GM23338 (cell line): Measurements from ENCODE around the gene MPIG6B. TPM values are rescaled to one million over a fixed set of nuclear protein-coding genes. Genes with fewer than 3 reads are reported as not detected.
A peak's percentile ranks its signal among the peaks of the same experiment; 100 is the strongest.

Source experiments
- ATAC-seq: fragments of 200-7000 bp; cut with Tn5 transposase; 3 replicates; pipeline ENCODE4 v1.9.1; 2020
- DNase-seq: peaks from one replicate; pipeline ENCODE4 v3.0.0-alpha.2; 2015; ENCODE audit warnings: low spot score
- H2AFZ ChIP-seq: fragments of 200-600 bp; sonication (generic); 2 replicates; pipeline ENCODE4 v1.8.0; 2016; ENCODE audit warnings: antibody characterized with exemption, mild to moderate bottlenecking, moderate library complexity
- H3F3A ChIP-seq: fragments of 200-600 bp; sonication (generic); replicated peaks from 2 replicates; pipeline ENCODE4 v1.8.0; 2017; ENCODE audit warnings: antibody characterized with exemption, mixed run types, low read depth
- H3K27ac ChIP-seq: fragments of 200-600 bp; sonication (generic); 2 replicates; pipeline ENCODE4 v1.6.1; 2016; ENCODE audit warnings: low read depth
- H3K27me3 ChIP-seq: fragments of 200-600 bp; sonication (generic); 2 replicates; pipeline ENCODE4 v1.8.0; 2016; ENCODE audit warnings: mild to moderate bottlenecking, mixed run types, moderate library complexity; ENCODE audit not compliant: insufficient read depth
- H3K36me3 ChIP-seq: fragments of 200-600 bp; sonication (generic); 2 replicates; pipeline ENCODE4 v1.8.0; 2016; ENCODE audit warnings: mild to moderate bottlenecking; ENCODE audit not compliant: insufficient read depth
- H3K4me1 ChIP-seq: fragments of 200-600 bp; sonication (generic); 2 replicates; pipeline ENCODE4 v1.8.0; 2016; ENCODE audit warnings: mild to moderate bottlenecking, moderate library complexity; ENCODE audit not compliant: insufficient read depth
- H3K4me2 ChIP-seq: fragments of 200-600 bp; sonication (generic); 2 replicates; pipeline ENCODE4 v1.7.1; 2017; ENCODE audit warnings: mixed run types
- H3K4me3 ChIP-seq: fragments of 200-600 bp; sonication (generic); 2 replicates; pipeline ENCODE4 v1.6.1; 2016; ENCODE audit warnings: mixed run types
- H3K79me2 ChIP-seq: fragments of 200-600 bp; sonication (generic); replicated peaks from 2 replicates; pipeline ENCODE4 v1.8.0; 2017; ENCODE audit warnings: mild to moderate bottlenecking; ENCODE audit not compliant: insufficient read depth
- H3K9me2 ChIP-seq: fragments of 200-600 bp; sonication (generic); 2 replicates; pipeline ENCODE4 v1.8.0; 2017; ENCODE audit not compliant: insufficient read depth
- H4K20me1 ChIP-seq: fragments of 200-600 bp; sonication (generic); replicated peaks from 2 replicates; pipeline ENCODE4 v1.8.0; 2017; ENCODE audit warnings: mild to moderate bottlenecking; ENCODE audit not compliant: insufficient read depth
- H3K27ac Mint-ChIP-seq: 2 replicates; pipeline ENCODE4 v1.8.0; 2020; ENCODE audit warnings: inconsistent platforms, mild to moderate bottlenecking, moderate library complexity, mixed read lengths
- H3K27me3 Mint-ChIP-seq: 3 replicates; pipeline ENCODE4 v1.8.0; 2022; ENCODE audit warnings: low read depth, mild to moderate bottlenecking, moderate library complexity, mixed read lengths, inconsistent platforms; ENCODE audit not compliant: insufficient read depth, poor library complexity
- H3K36me3 Mint-ChIP-seq: 3 replicates; pipeline ENCODE4 v1.8.0; 2021; ENCODE audit warnings: low read depth, mild to moderate bottlenecking, inconsistent platforms, moderate library complexity, mixed read lengths
- H3K4me1 Mint-ChIP-seq: 3 replicates; pipeline ENCODE4 v1.8.0; 2020; ENCODE audit warnings: mild to moderate bottlenecking, inconsistent platforms, mixed read lengths
- H3K4me3 Mint-ChIP-seq: 3 replicates; pipeline ENCODE4 v1.8.0; 2021; ENCODE audit warnings: moderate library complexity, mild to moderate bottlenecking, inconsistent platforms, mixed read lengths
- H3K9me3 Mint-ChIP-seq: 3 replicates; pipeline ENCODE4 v1.8.0; 2020; ENCODE audit warnings: moderate library complexity, mild to moderate bottlenecking, inconsistent platforms, mixed read lengths
- CTCF ChIP-seq, 2 experiments: fragments of 200-600 bp in 1 of 2; sonication (generic) in 1 of 2; conservative IDR thresholded peaks; 2 replicates each; pipeline versions ENCODE4 v1.5.1 to v1.6.1; 2016 to 2017; ENCODE audit warnings: antibody characterized with exemption in 2 of 2, low read depth in 2 of 2, mild to moderate bottlenecking in 2 of 2, moderate library complexity in 1 of 2
- EZH2phosphoT487 ChIP-seq: fragments of 200-600 bp; sonication (generic); IDR thresholded peaks from one replicate; pipeline ENCODE4 v1.8.1; 2018; ENCODE audit warnings: antibody characterized with exemption; ENCODE audit not compliant: unreplicated experiment
- JUNB ChIP-seq: IDR thresholded peaks from one replicate; pipeline ENCODE4 v1.6.1; 2016; ENCODE audit warnings: antibody characterized with exemption; ENCODE audit not compliant: unreplicated experiment
- NANOG ChIP-seq: IDR thresholded peaks from 2 replicates; pipeline ENCODE4 v1.6.1; 2016; ENCODE audit warnings: antibody characterized with exemption, borderline replicate concordance
- POLR2AphosphoS5 ChIP-seq: IDR thresholded peaks from 2 replicates; pipeline ENCODE4 v1.6.1; 2016; ENCODE audit warnings: antibody characterized with exemption, low read depth
- STAT1 ChIP-seq: IDR thresholded peaks from one replicate; pipeline ENCODE4 v1.6.1; 2016; ENCODE audit warnings: antibody characterized with exemption; ENCODE audit not compliant: unreplicated experiment
- ZNF114 ChIP-seq: fragments of 250-450 bp; sonication (Bioruptor Pico); IDR thresholded peaks from 2 replicates; pipeline ENCODE4 v1.5.0; 2020; ENCODE audit warnings: mild to moderate bottlenecking, moderate library complexity
- polyA plus RNA-seq: library from polyadenylated mRNA; unstranded; fragments of >200 nt; fragmentation: Nextera tagmentation; extraction: Ambion mirVana; gene quantifications from 2 replicates; pipeline ENCODE4 v1.2.1, GENCODE V29; 2016
- total RNA-seq: library from RNA; depleted of rRNA; stranded (reverse); fragments of >200 nt; shearing (Covaris generic); gene quantifications from 2 replicates; pipeline ENCODE4 v1.2.3, GENCODE V29; 2014
- TF ChIP-seq, protein P1 (sequence below): fragments of 250-450 bp; sonication (Bioruptor Pico); IDR thresholded peaks from 2 replicates; pipeline ENCODE4 v1.5.0; 2020; ENCODE audit warnings: mild to moderate bottlenecking, moderate library complexity
- TF ChIP-seq, protein P2 (sequence below): IDR thresholded peaks from 2 replicates; pipeline ENCODE4 v1.6.1; 2016; ENCODE audit warnings: antibody characterized with exemption

MPIG6B gene
- total and polyA plus RNA-seq, 2 experiments from 2014 or later: 0.13 TPM; not detected in 1

DNA sequence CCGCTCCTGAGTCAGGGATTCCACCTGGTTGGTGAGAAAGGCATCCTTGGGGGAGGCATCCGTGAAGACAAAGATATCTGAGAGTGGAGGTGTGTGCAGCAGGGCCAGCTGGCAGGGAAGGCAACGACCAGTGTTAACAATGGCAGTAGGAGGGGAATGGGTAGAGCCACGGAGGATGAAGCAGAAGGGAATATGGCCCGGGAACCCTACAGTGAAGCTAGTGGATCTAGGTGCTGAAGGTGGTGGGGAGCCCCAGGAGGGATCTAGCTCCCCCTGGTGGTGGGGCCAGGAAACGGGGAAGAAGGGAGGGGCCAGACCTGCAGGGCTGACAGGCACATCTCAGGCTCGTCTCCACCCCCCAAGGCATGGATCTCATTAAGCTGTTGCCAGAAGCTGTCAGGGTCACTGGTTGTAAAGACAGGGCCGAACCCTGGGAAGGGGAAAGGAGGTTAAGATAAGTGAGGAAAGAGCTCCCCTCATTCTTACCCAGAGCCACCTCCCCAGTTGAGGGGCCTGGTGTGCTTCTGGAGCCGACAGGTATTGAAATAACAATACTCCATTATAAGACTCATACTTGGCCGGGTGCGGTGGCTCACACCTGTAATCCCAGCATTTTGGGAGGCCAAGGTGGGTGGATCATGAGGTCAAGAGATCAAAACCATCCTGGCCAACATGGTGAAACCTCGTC, 46.7 kb downstream of the MPIG6B start:
- H3K9me2 ChIP-seq: no peaks in the 10 kb centered on the region
- H3K36me3 ChIP-seq: no peaks in the 10 kb centered on the region
- Mint-ChIP-seq H3K27ac (no peak overlapping the region), H3K4me3 (no peak overlapping the region; the same call in 2 of the 3 replicates), H3K36me3 (no peaks in the 10 kb centered on the region), H3K4me1 (peaks cover 13% of the 10 kb centered on the region; the same call in 2 of the 3 replicates), H3K9me3 (no peaks in the 10 kb centered on the region; the same call in 2 of the 3 replicates), H3K27me3 (peaks cover 22% of the 10 kb centered on the region)
- H3K4me2 ChIP-seq: no peak overlapping the region
- no peaks in the 10 kb centered on the region for H3K79me2 ChIP-seq
- DNase-seq (peak; percentile 84), ATAC-seq (peak; percentile 59)
- no peak overlapping the region for H3K27ac ChIP-seq
- peaks cover 11% of the 10 kb centered on the region for H3K4me1 ChIP-seq
- H3F3A ChIP-seq: 0 out of 2 replicates have a peak, but pooled peaks cover 2% of the 10 kb centered on the region
- no peaks in the 10 kb centered on the region for H3K27me3 ChIP-seq
- no peak overlapping the region for H3K4me3 ChIP-seq
- no peak for TF ChIP-seq NANOG
- peak; percentile 91 to 94 for TF ChIP-seq CTCF (conservative IDR thresholded peaks at IDR 0.05; ENCODE audit: low read depth in 2 of 2)
- TF ChIP-seq ZNF114 (CRISPR knock-in tag): no peak
- TF ChIP-seq POLR2AphosphoS5: no peak
- TF ChIP-seq JUNB: no peak
- no peaks in the 10 kb centered on the region for H4K20me1 ChIP-seq
- H2AFZ ChIP-seq: no peak overlapping the region

DNA sequence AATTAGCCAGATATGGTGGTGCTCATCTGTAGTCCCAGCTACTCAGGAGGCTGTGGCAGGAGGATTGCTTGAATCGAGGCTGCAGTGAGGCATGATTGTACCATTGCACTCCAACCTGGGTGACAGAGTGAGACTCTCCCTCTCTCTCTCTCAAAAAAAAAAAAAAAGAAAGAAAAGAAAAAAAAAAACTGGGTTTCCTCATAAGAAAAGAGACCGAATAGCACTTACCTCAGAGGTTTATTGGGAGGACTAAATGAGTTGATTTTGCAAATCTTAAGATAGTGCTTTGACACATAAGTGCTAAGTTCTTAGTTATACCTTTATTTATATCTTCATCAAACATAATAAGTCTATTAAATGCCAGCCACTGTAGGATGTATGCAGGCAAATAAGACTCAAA, 47.7 kb downstream of the MPIG6B start:
- H3K4me2 ChIP-seq: no peak overlapping the region
- H3K9me2 ChIP-seq: no peaks in the 10 kb centered on the region
- peaks cover 9% of the 10 kb centered on the region for H3K4me1 ChIP-seq
- no peaks in the 10 kb centered on the region for H3F3A ChIP-seq
- ATAC-seq (no peak), DNase-seq (no peak)
- peaks cover 7% of the 10 kb centered on the region; the same call in 2 of the 3 replicates for H3K4me1 Mint-ChIP-seq
- H3K36me3 ChIP-seq: no peaks in the 10 kb centered on the region
- H3K79me2 ChIP-seq: no peaks in the 10 kb centered on the region
- no peak overlapping the region for H3K4me3 Mint-ChIP-seq
- H3K27ac ChIP-seq: no peak overlapping the region
- no peaks in the 10 kb centered on the region for H3K36me3 Mint-ChIP-seq
- peaks cover 22% of the 10 kb centered on the region for H3K27me3 Mint-ChIP-seq
- H3K27ac Mint-ChIP-seq: no peak overlapping the region
- H3K27me3 ChIP-seq: no peaks in the 10 kb centered on the region
- H3K9me3 Mint-ChIP-seq: no peaks in the 10 kb centered on the region; the same call in 2 of the 3 replicates
- no peak overlapping the region for H2AFZ ChIP-seq
- H4K20me1 ChIP-seq: no peaks in the 10 kb centered on the region
- H3K4me3 ChIP-seq: no peak overlapping the region
- TF ChIP-seq NANOG: no peak
- TF ChIP-seq JUNB: no peak
- TF ChIP-seq STAT1: no peak
- TF ChIP-seq POLR2AphosphoS5: no peak
- TF ChIP-seq EZH2phosphoT487: no peak
- TF ChIP-seq ZNF114 (CRISPR knock-in tag): no peak
- TF ChIP-seq, protein P1, sequence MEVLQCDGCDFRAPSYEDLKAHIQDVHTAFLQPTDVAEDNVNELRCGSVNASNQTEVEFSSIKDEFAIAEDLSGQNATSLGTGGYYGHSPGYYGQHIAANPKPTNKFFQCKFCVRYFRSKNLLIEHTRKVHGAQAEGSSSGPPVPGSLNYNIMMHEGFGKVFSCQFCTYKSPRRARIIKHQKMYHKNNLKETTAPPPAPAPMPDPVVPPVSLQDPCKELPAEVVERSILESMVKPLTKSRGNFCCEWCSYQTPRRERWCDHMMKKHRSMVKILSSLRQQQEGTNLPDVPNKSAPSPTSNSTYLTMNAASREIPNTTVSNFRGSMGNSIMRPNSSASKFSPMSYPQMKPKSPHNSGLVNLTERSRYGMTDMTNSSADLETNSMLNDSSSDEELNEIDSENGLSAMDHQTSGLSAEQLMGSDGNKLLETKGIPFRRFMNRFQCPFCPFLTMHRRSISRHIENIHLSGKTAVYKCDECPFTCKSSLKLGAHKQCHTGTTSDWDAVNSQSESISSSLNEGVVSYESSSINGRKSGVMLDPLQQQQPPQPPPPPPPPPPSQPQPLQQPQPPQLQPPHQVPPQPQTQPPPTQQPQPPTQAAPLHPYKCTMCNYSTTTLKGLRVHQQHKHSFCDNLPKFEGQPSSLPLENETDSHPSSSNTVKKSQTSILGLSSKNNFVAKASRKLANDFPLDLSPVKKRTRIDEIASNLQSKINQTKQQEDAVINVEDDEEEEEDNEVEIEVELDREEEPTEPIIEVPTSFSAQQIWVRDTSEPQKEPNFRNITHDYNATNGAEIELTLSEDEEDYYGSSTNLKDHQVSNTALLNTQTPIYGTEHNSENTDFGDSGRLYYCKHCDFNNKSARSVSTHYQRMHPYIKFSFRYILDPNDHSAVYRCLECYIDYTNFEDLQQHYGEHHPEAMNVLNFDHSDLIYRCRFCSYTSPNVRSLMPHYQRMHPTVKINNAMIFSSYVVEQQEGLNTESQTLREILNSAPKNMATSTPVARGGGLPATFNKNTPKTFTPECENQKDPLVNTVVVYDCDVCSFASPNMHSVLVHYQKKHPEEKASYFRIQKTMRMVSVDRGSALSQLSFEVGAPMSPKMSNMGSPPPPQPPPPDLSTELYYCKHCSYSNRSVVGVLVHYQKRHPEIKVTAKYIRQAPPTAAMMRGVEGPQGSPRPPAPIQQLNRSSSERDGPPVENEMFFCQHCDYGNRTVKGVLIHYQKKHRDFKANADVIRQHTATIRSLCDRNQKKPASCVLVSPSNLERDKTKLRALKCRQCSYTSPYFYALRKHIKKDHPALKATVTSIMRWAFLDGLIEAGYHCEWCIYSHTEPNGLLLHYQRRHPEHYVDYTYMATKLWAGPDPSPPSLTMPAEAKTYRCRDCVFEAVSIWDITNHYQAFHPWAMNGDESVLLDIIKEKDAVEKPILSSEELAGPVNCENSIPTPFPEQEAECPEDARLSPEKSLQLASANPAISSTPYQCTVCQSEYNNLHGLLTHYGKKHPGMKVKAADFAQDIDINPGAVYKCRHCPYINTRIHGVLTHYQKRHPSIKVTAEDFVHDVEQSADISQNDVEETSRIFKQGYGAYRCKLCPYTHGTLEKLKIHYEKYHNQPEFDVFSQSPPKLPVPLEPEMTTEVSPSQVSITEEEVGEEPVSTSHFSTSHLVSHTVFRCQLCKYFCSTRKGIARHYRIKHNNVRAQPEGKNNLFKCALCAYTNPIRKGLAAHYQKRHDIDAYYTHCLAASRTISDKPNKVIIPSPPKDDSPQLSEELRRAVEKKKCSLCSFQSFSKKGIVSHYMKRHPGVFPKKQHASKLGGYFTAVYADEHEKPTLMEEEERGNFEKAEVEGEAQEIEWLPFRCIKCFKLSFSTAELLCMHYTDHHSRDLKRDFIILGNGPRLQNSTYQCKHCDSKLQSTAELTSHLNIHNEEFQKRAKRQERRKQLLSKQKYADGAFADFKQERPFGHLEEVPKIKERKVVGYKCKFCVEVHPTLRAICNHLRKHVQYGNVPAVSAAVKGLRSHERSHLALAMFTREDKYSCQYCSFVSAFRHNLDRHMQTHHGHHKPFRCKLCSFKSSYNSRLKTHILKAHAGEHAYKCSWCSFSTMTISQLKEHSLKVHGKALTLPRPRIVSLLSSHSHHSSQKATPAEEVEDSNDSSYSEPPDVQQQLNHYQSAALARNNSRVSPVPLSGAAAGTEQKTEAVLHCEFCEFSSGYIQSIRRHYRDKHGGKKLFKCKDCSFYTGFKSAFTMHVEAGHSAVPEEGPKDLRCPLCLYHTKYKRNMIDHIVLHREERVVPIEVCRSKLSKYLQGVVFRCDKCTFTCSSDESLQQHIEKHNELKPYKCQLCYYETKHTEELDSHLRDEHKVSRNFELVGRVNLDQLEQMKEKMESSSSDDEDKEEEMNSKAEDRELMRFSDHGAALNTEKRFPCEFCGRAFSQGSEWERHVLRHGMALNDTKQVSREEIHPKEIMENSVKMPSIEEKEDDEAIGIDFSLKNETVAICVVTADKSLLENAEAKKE: no peak
- no peak for TF ChIP-seq CTCF (conservative IDR thresholded peaks at IDR 0.05; ENCODE audit: low read depth in 2 of 2)
- TF ChIP-seq, protein P2, sequence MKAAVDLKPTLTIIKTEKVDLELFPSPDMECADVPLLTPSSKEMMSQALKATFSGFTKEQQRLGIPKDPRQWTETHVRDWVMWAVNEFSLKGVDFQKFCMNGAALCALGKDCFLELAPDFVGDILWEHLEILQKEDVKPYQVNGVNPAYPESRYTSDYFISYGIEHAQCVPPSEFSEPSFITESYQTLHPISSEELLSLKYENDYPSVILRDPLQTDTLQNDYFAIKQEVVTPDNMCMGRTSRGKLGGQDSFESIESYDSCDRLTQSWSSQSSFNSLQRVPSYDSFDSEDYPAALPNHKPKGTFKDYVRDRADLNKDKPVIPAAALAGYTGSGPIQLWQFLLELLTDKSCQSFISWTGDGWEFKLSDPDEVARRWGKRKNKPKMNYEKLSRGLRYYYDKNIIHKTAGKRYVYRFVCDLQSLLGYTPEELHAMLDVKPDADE: no peak
